Activated effector memory CD4-positive, alpha-beta T cell treated with anti-CD3 and anti-CD28 coated beads, Interleukin-2, amount 50 U/mL, for 16 hours (primary cell): Measurements from ENCODE around the gene EIF4G1.

ENCODE experiments used
- DNase-seq: peaks from one replicate; pipeline ENCODE4 v3.0.0-alpha.2; 2020

Gene EIF4G1

GRCh38 chr3:184352149-184352785 lies 37.9 kb downstream of the EIF4G1 start:
- no peak for DNase-seq

GRCh38 chr3:184352897-184353545 lies 38.6 kb downstream of the EIF4G1 start:
- no peak for DNase-seq

GRCh38 chr3:184353546-184353941 lies 39.1 kb downstream of the EIF4G1 start:
- no peak for DNase-seq

- peak; percentile 87 for DNase-seq
Measured at GRCh38 chr3:184354121-184354728, 39.8 kb downstream of the EIF4G1 start.

GRCh38 chr3:184354754-184355153 lies 40.3 kb downstream of the EIF4G1 start:
- no peak for DNase-seq

GRCh38 chr3:184355261-184356040 lies 41.0 kb downstream of the EIF4G1 start:
- no peak for DNase-seq

- DNase-seq: no peak
Measured at GRCh38 chr3:184357248-184358123, 43.1 kb downstream of the EIF4G1 start.

- DNase-seq: no peak
Measured at GRCh38 chr3:184358124-184358767, 43.8 kb downstream of the EIF4G1 start.

GRCh38 chr3:184358921-184359350 lies 44.5 kb downstream of the EIF4G1 start:
- no peak for DNase-seq

GRCh38 chr3:184359610-184360009 lies 45.2 kb downstream of the EIF4G1 start:
- DNase-seq: no peak

GRCh38 chr3:184360070-184360928 lies 45.9 kb downstream of the EIF4G1 start:
- DNase-seq: no peak

- no peak for DNase-seq
Measured at GRCh38 chr3:184360929-184361531, 46.6 kb downstream of the EIF4G1 start.

- peak; percentile 79 for DNase-seq
Measured at GRCh38 chr3:184361532-184361931, 47.1 kb downstream of the EIF4G1 start, which contains the start of the genes CLCN2 and POLR2H. Gene CLCN2 (minus strand): TSS chr3:184361605. CDS start chr3:184361479, 126 bp downstream. Gene POLR2H (plus strand): TSS chr3:184361710. CDS start chr3:184363493, 1,783 bp downstream.

GRCh38 chr3:184361932-184362667 lies 47.7 kb downstream of the EIF4G1 start:
- peak; percentile 78 for DNase-seq

GRCh38 chr3:184362668-184363546 lies 48.5 kb downstream of the EIF4G1 start:
- DNase-seq: peak; percentile 98

- no peak for DNase-seq
Measured at GRCh38 chr3:184366619-184367289, 52.3 kb downstream of the EIF4G1 start.

- no peak for DNase-seq
Measured at GRCh38 chr3:184368116-184368515, 53.7 kb downstream of the EIF4G1 start.
